Osteocyte (in vitro differentiated cells): ENCODE results near the gene BRCC3. TPM values are rescaled to one million over a fixed set of nuclear protein-coding genes. Genes with fewer than 3 reads are reported as not detected.

ENCODE experiments used
- DNase-seq: peaks from one replicate; pipeline ENCODE4 v3.0.0; 2021; ENCODE audit warnings: mixed read lengths; ENCODE audit not compliant: unreplicated experiment; ENCODE audit errors: extremely low spot score
- H3K27ac Mint-ChIP-seq: one replicate; pipeline ENCODE4 v1.8.0; 2021; ENCODE audit warnings: mild to moderate bottlenecking, mixed read lengths; ENCODE audit not compliant: unreplicated experiment
- H3K27me3 Mint-ChIP-seq: one replicate; pipeline ENCODE4 v1.8.0; 2021; ENCODE audit warnings: mixed read lengths; ENCODE audit not compliant: unreplicated experiment
- H3K36me3 Mint-ChIP-seq: one replicate; pipeline ENCODE4 v1.8.0; 2021; ENCODE audit warnings: mixed read lengths; ENCODE audit not compliant: unreplicated experiment
- H3K4me1 Mint-ChIP-seq: one replicate; pipeline ENCODE4 v1.8.0; 2021; ENCODE audit warnings: mixed read lengths; ENCODE audit not compliant: unreplicated experiment
- H3K4me3 Mint-ChIP-seq: one replicate; pipeline ENCODE4 v1.8.0; 2021; ENCODE audit warnings: mild to moderate bottlenecking, moderate library complexity, mixed read lengths; ENCODE audit not compliant: unreplicated experiment
- H3K9me3 Mint-ChIP-seq: one replicate; pipeline ENCODE4 v1.8.0; 2021; ENCODE audit warnings: mixed read lengths; ENCODE audit not compliant: unreplicated experiment
- CTCF ChIP-seq: fragments of 200-600 bp; sonication (generic); IDR thresholded peaks from 2 replicates; pipeline ENCODE4 v1.5.0; 2021; ENCODE audit warnings: antibody characterized with exemption, mild to moderate bottlenecking, moderate library complexity
- total RNA-seq: library from RNA; stranded (reverse); gene quantifications from 2 replicates; pipeline ENCODE4 v1.2.1, GENCODE V29; 2021

Gene BRCC3
- total RNA-seq, 1 donor from 2014 or later: 15.3 TPM

GRCh38 chrX:155035688-155036087, 35.6 kb upstream of the BRCC3 start:
- peaks cover 30% of the 10 kb centered on the region for H3K9me3 Mint-ChIP-seq
- H3K4me3 Mint-ChIP-seq: no peak overlapping the region
- no peak for TF ChIP-seq CTCF
- H3K36me3 Mint-ChIP-seq: peaks cover 35% of the 10 kb centered on the region
- no peak overlapping the region for H3K27ac Mint-ChIP-seq
- H3K27me3 Mint-ChIP-seq: no peaks in the 10 kb centered on the region
- no peak for DNase-seq
- no peaks in the 10 kb centered on the region for H3K4me1 Mint-ChIP-seq

- no peak for TF ChIP-seq CTCF
- DNase-seq: no peak
- H3K27ac Mint-ChIP-seq: no peak overlapping the region
- H3K27me3 Mint-ChIP-seq: no peaks in the 10 kb centered on the region
- no peaks in the 10 kb centered on the region for H3K9me3 Mint-ChIP-seq
- no peak overlapping the region for H3K4me3 Mint-ChIP-seq
- H3K36me3 Mint-ChIP-seq: peaks cover 5% of the 10 kb centered on the region
- no peaks in the 10 kb centered on the region for H3K4me1 Mint-ChIP-seq
Observed at GRCh38 chrX:155046129-155046810, 25.0 kb upstream of the BRCC3 start.

DNA sequence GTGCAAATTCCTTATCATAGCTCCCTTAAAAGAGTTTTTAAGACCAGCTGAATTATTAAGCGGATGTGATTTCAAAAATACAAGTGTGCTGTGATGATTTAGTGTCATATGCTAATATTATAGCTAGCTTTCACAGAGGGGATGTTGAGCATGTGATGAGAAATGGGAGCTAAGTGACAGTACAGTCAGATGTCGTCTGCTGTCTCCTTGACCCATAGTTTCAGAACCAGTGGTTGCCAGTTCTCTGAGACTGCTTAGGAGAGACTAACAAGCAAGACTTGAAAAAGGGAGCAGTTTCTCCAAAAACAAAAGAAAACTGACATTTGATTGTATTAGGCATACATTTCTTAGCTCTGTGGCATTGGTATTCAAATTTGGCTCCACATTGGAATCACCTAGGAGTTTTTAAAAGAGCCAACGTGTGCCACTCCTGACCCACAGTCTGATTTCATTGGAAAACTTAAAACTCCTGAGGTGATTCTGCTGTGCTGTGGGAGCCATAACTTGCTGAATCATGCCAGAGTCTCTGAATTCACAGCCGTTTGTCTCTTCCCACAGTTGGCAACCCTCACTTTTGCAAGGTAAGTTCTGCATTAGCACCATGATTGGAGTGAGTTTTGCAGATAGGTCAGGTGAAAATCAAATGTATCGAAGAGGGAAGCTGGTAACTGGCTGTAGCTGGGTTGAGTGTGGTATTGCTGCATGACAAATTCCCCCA, 24.3 kb upstream of the BRCC3 start:
- H3K9me3 Mint-ChIP-seq: peaks cover 7% of the 10 kb centered on the region
- H3K27ac Mint-ChIP-seq: no peak overlapping the region
- H3K27me3 Mint-ChIP-seq: no peaks in the 10 kb centered on the region

GRCh38 chrX:155048977-155049619, 22.2 kb upstream of the BRCC3 start:
- TF ChIP-seq CTCF: peak; percentile 53

More for the DNA sequence above, 24.3 kb upstream of the BRCC3 start:
- TF ChIP-seq CTCF: no peak
- Mint-ChIP-seq H3K4me3 (no peak overlapping the region), H3K4me1 (no peaks in the 10 kb centered on the region), H3K36me3 (peaks cover 7% of the 10 kb centered on the region)
- no peak for DNase-seq

More at GRCh38 chrX:155048977-155049619, 22.2 kb upstream of the BRCC3 start:
- Mint-ChIP-seq H3K27ac (no peak overlapping the region), H3K4me1 (no peaks in the 10 kb centered on the region), H3K27me3 (no peaks in the 10 kb centered on the region), H3K4me3 (no peak overlapping the region), H3K36me3 (peaks cover 10% of the 10 kb centered on the region), H3K9me3 (peaks cover 16% of the 10 kb centered on the region)
- no peak for DNase-seq
